HepG2 (cell line): Measurements from ENCODE around the gene MFSD11. TPM values are rescaled to one million over a fixed set of nuclear protein-coding genes. Genes with fewer than 3 reads are reported as not detected.

ENCODE experiments used
- CENPX ChIP-seq: sonication (generic); formaldehyde crosslinking; IDR thresholded peaks from 2 replicates; pipeline ENCODE4 v1.9.0; 2021; ENCODE audit warnings: mild to moderate bottlenecking, missing genetic modification reagents, moderate library complexity
- DZIP1 ChIP-seq: sonication (generic); formaldehyde crosslinking; IDR thresholded peaks from 2 replicates; pipeline ENCODE4 v1.5.0; 2020; ENCODE audit warnings: mild to moderate bottlenecking, missing genetic modification reagents
- HOXA3 ChIP-seq: sonication (generic); formaldehyde crosslinking; IDR thresholded peaks from 2 replicates; pipeline ENCODE4 v1.5.0; 2020; ENCODE audit warnings: missing genetic modification reagents
- KLF15 ChIP-seq: sonication (generic); formaldehyde crosslinking; IDR thresholded peaks from 2 replicates; pipeline ENCODE4 v1.8.1; 2023; ENCODE audit warnings: borderline replicate concordance, mild to moderate bottlenecking, inconsistent platforms, missing genetic modification reagents, mixed read lengths
- KLF16 ChIP-seq, 2 experiments: sonication (generic) in 1 of 2; formaldehyde crosslinking in 1 of 2; IDR thresholded peaks; 2 replicates each; pipeline versions ENCODE4 v1.6.1 to v1.8.0; 2016 to 2023; ENCODE audit warnings: missing genetic modification reagents in 2 of 2, missing compliant biosample characterization in 1 of 2
- PCBP1 ChIP-seq: fragments of 200-400 bp; formaldehyde crosslinking; IDR thresholded peaks from 2 replicates; pipeline ENCODE4 v1.6.1; 2017; ENCODE audit warnings: mild to moderate bottlenecking, low read depth, low read length, borderline replicate concordance
- PHF21A ChIP-seq: sonication (generic); formaldehyde crosslinking; IDR thresholded peaks from 2 replicates; pipeline ENCODE4 v1.5.0; 2020; ENCODE audit warnings: mild to moderate bottlenecking, missing genetic modification reagents
- RBFOX2 ChIP-seq: fragments of 200-400 bp; formaldehyde crosslinking; IDR thresholded peaks from 2 replicates; pipeline ENCODE4 v1.6.1; 2017; ENCODE audit warnings: low read depth, mild to moderate bottlenecking, low read length
- SETDB1 ChIP-seq: sonication (generic); formaldehyde crosslinking; IDR thresholded peaks from 2 replicates; pipeline ENCODE4 v1.5.1; 2020; ENCODE audit warnings: missing genetic modification reagents, mild to moderate bottlenecking, borderline replicate concordance
- TRAFD1 ChIP-seq: sonication (generic); formaldehyde crosslinking; IDR thresholded peaks from 2 replicates; pipeline ENCODE4 v1.5.1; 2020; ENCODE audit warnings: missing genetic modification reagents, mild to moderate bottlenecking, borderline replicate concordance
- ZFP1 ChIP-seq: IDR thresholded peaks from 2 replicates; pipeline ENCODE4 v1.6.1; 2016
- ZNF101 ChIP-seq: sonication (generic); formaldehyde crosslinking; IDR thresholded peaks from 2 replicates; pipeline ENCODE4 v1.4.0; 2020; ENCODE audit warnings: mild to moderate bottlenecking, low read depth, missing genetic modification reagents, borderline replicate concordance
- ZNF230 ChIP-seq: sonication (generic); formaldehyde crosslinking; IDR thresholded peaks from 2 replicates; pipeline ENCODE4 v1.4.0; 2020; ENCODE audit warnings: mild to moderate bottlenecking, missing genetic modification reagents
- ZNF274 ChIP-seq: sonication (generic); formaldehyde crosslinking; IDR thresholded peaks from 2 replicates; pipeline ENCODE4 v1.5.1; 2020; ENCODE audit warnings: mild to moderate bottlenecking, missing genetic modification reagents
- ZNF317 ChIP-seq: sonication (generic); formaldehyde crosslinking; IDR thresholded peaks from 2 replicates; pipeline ENCODE4 v1.5.0; 2020; ENCODE audit warnings: mild to moderate bottlenecking, missing genetic modification reagents
- ZNF382 ChIP-seq: sonication (generic); formaldehyde crosslinking; IDR thresholded peaks from 2 replicates; pipeline ENCODE4 v1.5.0; 2020; ENCODE audit warnings: missing genetic modification reagents, mild to moderate bottlenecking, borderline replicate concordance
- ZNF567 ChIP-seq: sonication (generic); formaldehyde crosslinking; IDR thresholded peaks from 2 replicates; pipeline ENCODE4 v1.8.1; 2023; ENCODE audit warnings: mild to moderate bottlenecking, missing genetic modification reagents, borderline replicate concordance
- ZNF713 ChIP-seq: sonication (generic); formaldehyde crosslinking; IDR thresholded peaks from 2 replicates; pipeline ENCODE4 v1.4.0; 2020; ENCODE audit warnings: mild to moderate bottlenecking, missing genetic modification reagents
- ZNF816 ChIP-seq: sonication (generic); formaldehyde crosslinking; IDR thresholded peaks from 2 replicates; pipeline ENCODE4 v1.8.0; 2022; ENCODE audit warnings: missing genetic modification reagents, mild to moderate bottlenecking, borderline replicate concordance
- polyA plus RNA-seq, 8 experiments: library from polyadenylated mRNA; depleted of rRNA in 3 of 8; stranded (reverse) in 7 of 8; unstranded in 1 of 8; fragments of >200 nt; fragmentation: Illumina TruSeq in 4 of 8; extraction: Trizol in 4 of 8; gene quantifications; 2 replicates each; pipeline versions ENCODE4 v1.2.1 to v1.2.3, GENCODE V29; 2011 to 2016; ENCODE audit warnings: low read depth in 4 of 8, missing spikeins in 1 of 8, mixed read lengths in 1 of 8; ENCODE audit not compliant: insufficient read depth in 1 of 8
- total RNA-seq, 5 experiments: library from RNA; depleted of rRNA; stranded (reverse); fragments of >200 nt; fragmentation: Illumina TruSeq; extraction: Trizol; gene quantifications; 2 replicates each; pipeline ENCODE4 v1.2.3, GENCODE V29; 2016; ENCODE audit warnings: low read depth in 1 of 5
- TF ChIP-seq, protein P1 (sequence below): IDR thresholded peaks from 2 replicates; pipeline ENCODE4 v1.6.1; 2016; ENCODE audit warnings: mild to moderate bottlenecking
- TF ChIP-seq, protein P2 (sequence below): fragments of 450-650 bp; IDR thresholded peaks from 2 replicates; pipeline ENCODE4 v1.6.1; 2017; ENCODE audit warnings: mild to moderate bottlenecking

Gene MFSD11
- total and polyA plus RNA-seq, 2 of the 13 experiments (the other 11 are each of a cell fraction or from before 2014, with no cell fraction given): 26.1 to 36.3 TPM

DNA sequence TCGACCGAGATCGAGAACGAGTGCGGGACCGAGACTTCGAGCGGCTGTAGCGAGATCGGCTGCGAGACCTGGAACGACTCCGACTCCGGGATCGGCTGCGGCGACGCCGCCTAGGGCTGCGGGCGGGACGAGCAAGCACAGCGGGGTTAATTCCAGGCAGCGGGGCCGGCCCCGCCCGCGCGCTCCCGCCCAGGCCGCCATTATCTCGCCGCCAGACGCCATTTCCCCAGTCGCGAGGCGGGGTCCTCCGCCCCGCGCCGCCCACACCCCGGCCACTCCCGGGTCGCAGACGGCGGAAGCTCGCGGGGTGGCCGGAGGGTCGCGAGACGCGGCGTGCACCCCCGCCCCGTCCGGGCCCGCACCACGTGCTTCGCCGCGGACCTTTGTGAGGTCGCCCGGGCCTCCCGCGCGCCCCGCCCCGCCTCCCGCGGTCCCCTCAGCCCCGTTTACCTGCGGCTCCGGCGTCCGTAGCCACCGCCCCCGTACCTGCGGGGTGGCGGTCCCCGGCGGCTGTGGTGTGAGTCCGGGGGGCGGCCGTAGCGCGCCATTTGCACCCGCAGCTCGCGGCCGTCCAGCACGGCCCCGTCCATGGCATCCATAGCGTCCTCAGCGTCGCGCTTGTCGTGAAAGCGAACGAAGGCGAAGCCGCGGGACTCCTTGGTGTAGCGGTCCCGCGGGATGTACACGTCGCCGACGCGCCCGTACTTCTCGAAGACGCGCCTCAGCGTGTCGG lies 1.4 kb upstream of the MFSD11 start (continued):
- TF ChIP-seq ZNF230: no peak
- peak; percentile 96 for TF ChIP-seq HOXA3
- TF ChIP-seq, protein P1, sequence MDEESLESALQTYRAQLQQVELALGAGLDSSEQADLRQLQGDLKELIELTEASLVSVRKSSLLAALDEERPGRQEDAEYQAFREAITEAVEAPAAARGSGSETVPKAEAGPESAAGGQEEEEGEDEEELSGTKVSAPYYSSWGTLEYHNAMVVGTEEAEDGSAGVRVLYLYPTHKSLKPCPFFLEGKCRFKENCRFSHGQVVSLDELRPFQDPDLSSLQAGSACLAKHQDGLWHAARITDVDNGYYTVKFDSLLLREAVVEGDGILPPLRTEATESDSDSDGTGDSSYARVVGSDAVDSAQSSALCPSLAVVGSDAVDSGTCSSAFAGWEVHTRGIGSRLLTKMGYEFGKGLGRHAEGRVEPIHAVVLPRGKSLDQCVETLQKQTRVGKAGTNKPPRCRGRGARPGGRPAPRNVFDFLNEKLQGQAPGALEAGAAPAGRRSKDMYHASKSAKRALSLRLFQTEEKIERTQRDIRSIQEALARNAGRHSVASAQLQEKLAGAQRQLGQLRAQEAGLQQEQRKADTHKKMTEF (CRISPR knock-in tag): no peak
- no peak for TF ChIP-seq ZFP1 (CRISPR knock-in tag)
- no peak for TF ChIP-seq PHF21A (CRISPR knock-in tag)
- no peak; the same call in 1 of the 2 replicates for TF ChIP-seq KLF15
- TF ChIP-seq ZNF101 (CRISPR knock-in tag): no peak
- no peak for TF ChIP-seq KLF16 (CRISPR knock-in tag; IDR thresholded peaks at IDR 0.05)
- 0 out of 2 replicates have a peak, but pooled peaks have one; percentile 45 for TF ChIP-seq ZNF567 (CRISPR knock-in tag)
- no peak for TF ChIP-seq TRAFD1 (CRISPR knock-in tag)
- no peak for TF ChIP-seq SETDB1
- no peak for TF ChIP-seq ZNF382 (CRISPR knock-in tag)
- TF ChIP-seq DZIP1 (CRISPR knock-in tag): peak; percentile 77; the same call in 1 of the 2 replicates
- no peak for TF ChIP-seq ZNF713
- no peak for TF ChIP-seq ZNF816 (CRISPR knock-in tag)
- TF ChIP-seq, protein P2, sequence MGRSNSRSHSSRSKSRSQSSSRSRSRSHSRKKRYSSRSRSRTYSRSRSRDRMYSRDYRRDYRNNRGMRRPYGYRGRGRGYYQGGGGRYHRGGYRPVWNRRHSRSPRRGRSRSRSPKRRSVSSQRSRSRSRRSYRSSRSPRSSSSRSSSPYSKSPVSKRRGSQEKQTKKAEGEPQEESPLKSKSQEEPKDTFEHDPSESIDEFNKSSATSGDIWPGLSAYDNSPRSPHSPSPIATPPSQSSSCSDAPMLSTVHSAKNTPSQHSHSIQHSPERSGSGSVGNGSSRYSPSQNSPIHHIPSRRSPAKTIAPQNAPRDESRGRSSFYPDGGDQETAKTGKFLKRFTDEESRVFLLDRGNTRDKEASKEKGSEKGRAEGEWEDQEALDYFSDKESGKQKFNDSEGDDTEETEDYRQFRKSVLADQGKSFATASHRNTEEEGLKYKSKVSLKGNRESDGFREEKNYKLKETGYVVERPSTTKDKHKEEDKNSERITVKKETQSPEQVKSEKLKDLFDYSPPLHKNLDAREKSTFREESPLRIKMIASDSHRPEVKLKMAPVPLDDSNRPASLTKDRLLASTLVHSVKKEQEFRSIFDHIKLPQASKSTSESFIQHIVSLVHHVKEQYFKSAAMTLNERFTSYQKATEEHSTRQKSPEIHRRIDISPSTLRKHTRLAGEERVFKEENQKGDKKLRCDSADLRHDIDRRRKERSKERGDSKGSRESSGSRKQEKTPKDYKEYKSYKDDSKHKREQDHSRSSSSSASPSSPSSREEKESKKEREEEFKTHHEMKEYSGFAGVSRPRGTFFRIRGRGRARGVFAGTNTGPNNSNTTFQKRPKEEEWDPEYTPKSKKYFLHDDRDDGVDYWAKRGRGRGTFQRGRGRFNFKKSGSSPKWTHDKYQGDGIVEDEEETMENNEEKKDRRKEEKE: no peak
- TF ChIP-seq RBFOX2: peak; percentile 99
- no peak; the same call in 1 of the 2 replicates for TF ChIP-seq ZNF274 (CRISPR knock-in tag)
- TF ChIP-seq PCBP1: no peak
- no peak for TF ChIP-seq CENPX (CRISPR knock-in tag)
- TF ChIP-seq ZNF317 (CRISPR knock-in tag): no peak
